Measurements from ENCODE around the gene PPEF2.

The PPEF2 gene

GRCh38 chr4:75904076-75904475 is 1.8 kb upstream of the PPEF2 start:
- Histone ChIP-seq H3K9ac (ENCODE audit: low read length in 5 of 5) (no peak overlapping the region), H3K36me3 (ENCODE audit: control insufficient read depth in 5 of 5, insufficient read depth in 5 of 5, low read length in 5 of 5) (no peaks in the 10 kb centered on the region), H3K27me3 (ENCODE audit: control insufficient read depth in 5 of 5, insufficient read depth in 4 of 5, low read length in 5 of 5) (peaks cover 0 to 2% (median 0%) of the 10 kb centered on the region in 5 donors), H3K4me3 (ENCODE audit: low read depth in 1 of 5, low read length in 5 of 5) (no peak overlapping the region), H3K9me3 (ENCODE audit: control insufficient read depth in 5 of 5, low read length in 5 of 5) (no peaks in the 10 kb centered on the region), H3K4me1 (ENCODE audit: control insufficient read depth in 5 of 5, insufficient read depth in 5 of 5, low read length in 5 of 5) (no peaks in the 10 kb centered on the region), H3K27ac (ENCODE audit: low read depth, low read length) (no peak overlapping the region)

- H3K27ac ChIP-seq (ENCODE audit: low read depth, low read length) = no peak overlapping the region
- H3K36me3 ChIP-seq (ENCODE audit: control insufficient read depth in 5 of 5, insufficient read depth in 5 of 5, low read length in 5 of 5) = no peaks in the 10 kb centered on the region
- H3K9me3 ChIP-seq (ENCODE audit: control insufficient read depth in 5 of 5, low read length in 5 of 5) = no peaks in the 10 kb centered on the region
- H3K4me1 ChIP-seq (ENCODE audit: control insufficient read depth in 5 of 5, insufficient read depth in 5 of 5, low read length in 5 of 5) = no peaks in the 10 kb centered on the region
- H3K4me3 ChIP-seq (ENCODE audit: low read depth in 1 of 5, low read length in 5 of 5) = no peak overlapping the region
- no peaks in the 10 kb centered on the region for H3K27me3 ChIP-seq (ENCODE audit: control insufficient read depth in 5 of 5, insufficient read depth in 4 of 5, low read length in 5 of 5)
- H3K9ac ChIP-seq (ENCODE audit: low read length in 5 of 5) = no peak overlapping the region
Observed at GRCh38 chr4:75898536-75898935, 3.7 kb downstream of the PPEF2 start.

GRCh38 chr4:75895744-75896314 is 6.4 kb downstream of the PPEF2 start:
- H3K27me3 ChIP-seq (ENCODE audit: control insufficient read depth in 5 of 5, insufficient read depth in 4 of 5, low read length in 5 of 5) = no peaks in the 10 kb centered on the region
- no peaks in the 10 kb centered on the region for H3K4me1 ChIP-seq (ENCODE audit: control insufficient read depth in 5 of 5, insufficient read depth in 5 of 5, low read length in 5 of 5)
- no peak overlapping the region for H3K27ac ChIP-seq (ENCODE audit: low read depth, low read length)
- H3K4me3 ChIP-seq (ENCODE audit: low read depth in 1 of 5, low read length in 5 of 5) = no peak overlapping the region
- no peaks in the 10 kb centered on the region for H3K9me3 ChIP-seq (ENCODE audit: control insufficient read depth in 5 of 5, low read length in 5 of 5)
- no peaks in the 10 kb centered on the region for H3K36me3 ChIP-seq (ENCODE audit: control insufficient read depth in 5 of 5, insufficient read depth in 5 of 5, low read length in 5 of 5)
- no peak overlapping the region for H3K9ac ChIP-seq (ENCODE audit: low read length in 5 of 5)

DNA sequence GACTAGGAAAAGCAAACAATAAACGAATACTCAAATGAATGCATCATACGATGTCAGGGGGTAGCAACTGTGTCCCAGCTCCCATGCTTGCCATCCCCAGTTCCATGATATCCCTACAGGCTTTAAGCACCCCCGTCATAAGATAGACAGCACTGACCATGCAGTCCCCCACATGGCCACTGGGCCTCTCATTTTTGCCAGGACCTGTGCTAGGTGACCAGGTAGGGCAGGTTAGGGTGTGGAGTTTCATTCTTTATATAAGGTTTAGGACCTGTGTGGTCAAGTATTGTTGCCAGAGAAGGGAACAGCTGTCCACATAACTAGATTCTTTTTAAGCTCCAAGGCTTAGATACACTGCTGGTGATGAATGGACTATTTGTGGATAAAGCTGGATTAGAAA is 9.7 kb downstream of the PPEF2 start:
- Histone ChIP-seq H3K27ac (ENCODE audit: low read depth, low read length) (no peak overlapping the region), H3K9me3 (ENCODE audit: control insufficient read depth in 5 of 5, low read length in 5 of 5) (no peaks in the 10 kb centered on the region), H3K4me1 (ENCODE audit: control insufficient read depth in 5 of 5, insufficient read depth in 5 of 5, low read length in 5 of 5) (no peaks in the 10 kb centered on the region), H3K4me3 (ENCODE audit: low read depth in 1 of 5, low read length in 5 of 5) (no peak overlapping the region), H3K27me3 (ENCODE audit: control insufficient read depth in 5 of 5, insufficient read depth in 4 of 5, low read length in 5 of 5) (peaks cover 0 to 3% (median 0%) of the 10 kb centered on the region in 5 donors), H3K36me3 (ENCODE audit: control insufficient read depth in 5 of 5, insufficient read depth in 5 of 5, low read length in 5 of 5) (no peaks in the 10 kb centered on the region), H3K9ac (ENCODE audit: low read length in 5 of 5) (no peak overlapping the region)

GRCh38 chr4:75891611-75892010 is 10.6 kb downstream of the PPEF2 start:
- Histone ChIP-seq H3K4me3 (ENCODE audit: low read depth in 1 of 5, low read length in 5 of 5) (no peak overlapping the region), H3K27ac (ENCODE audit: low read depth, low read length) (no peak overlapping the region), H3K36me3 (ENCODE audit: control insufficient read depth in 5 of 5, insufficient read depth in 5 of 5, low read length in 5 of 5) (no peaks in the 10 kb centered on the region), H3K9me3 (ENCODE audit: control insufficient read depth in 5 of 5, low read length in 5 of 5) (no peaks in the 10 kb centered on the region), H3K9ac (ENCODE audit: low read length in 5 of 5) (no peak overlapping the region), H3K4me1 (ENCODE audit: control insufficient read depth in 5 of 5, insufficient read depth in 5 of 5, low read length in 5 of 5) (no peaks in the 10 kb centered on the region), H3K27me3 (ENCODE audit: control insufficient read depth in 5 of 5, insufficient read depth in 4 of 5, low read length in 5 of 5) (peaks cover 0 to 3% (median 0%) of the 10 kb centered on the region in 5 donors)

GRCh38 chr4:75889537-75890199 is 12.6 kb downstream of the PPEF2 start:
- Histone ChIP-seq H3K9me3 (ENCODE audit: control insufficient read depth in 5 of 5, low read length in 5 of 5) (no peaks in the 10 kb centered on the region), H3K4me1 (ENCODE audit: control insufficient read depth in 5 of 5, insufficient read depth in 5 of 5, low read length in 5 of 5) (no peaks in the 10 kb centered on the region), H3K27ac (ENCODE audit: low read depth, low read length) (no peak overlapping the region), H3K36me3 (ENCODE audit: control insufficient read depth in 5 of 5, insufficient read depth in 5 of 5, low read length in 5 of 5) (no peaks in the 10 kb centered on the region), H3K9ac (ENCODE audit: low read length in 5 of 5) (no peak overlapping the region), H3K4me3 (ENCODE audit: low read depth in 1 of 5, low read length in 5 of 5) (no peak overlapping the region), H3K27me3 (ENCODE audit: control insufficient read depth in 5 of 5, insufficient read depth in 4 of 5, low read length in 5 of 5) (peaks cover 0 to 6% (median 0%) of the 10 kb centered on the region in 5 donors)

- Histone ChIP-seq H3K27me3 (ENCODE audit: control insufficient read depth in 5 of 5, insufficient read depth in 4 of 5, low read length in 5 of 5) (peaks cover 0 to 11% (median 0%) of the 10 kb centered on the region in 5 donors), H3K36me3 (ENCODE audit: control insufficient read depth in 5 of 5, insufficient read depth in 5 of 5, low read length in 5 of 5) (no peaks in the 10 kb centered on the region), H3K4me3 (ENCODE audit: low read depth in 1 of 5, low read length in 5 of 5) (no peak overlapping the region)
Observed at GRCh38 chr4:75886104-75886503, 16.1 kb downstream of the PPEF2 start.

DNA sequence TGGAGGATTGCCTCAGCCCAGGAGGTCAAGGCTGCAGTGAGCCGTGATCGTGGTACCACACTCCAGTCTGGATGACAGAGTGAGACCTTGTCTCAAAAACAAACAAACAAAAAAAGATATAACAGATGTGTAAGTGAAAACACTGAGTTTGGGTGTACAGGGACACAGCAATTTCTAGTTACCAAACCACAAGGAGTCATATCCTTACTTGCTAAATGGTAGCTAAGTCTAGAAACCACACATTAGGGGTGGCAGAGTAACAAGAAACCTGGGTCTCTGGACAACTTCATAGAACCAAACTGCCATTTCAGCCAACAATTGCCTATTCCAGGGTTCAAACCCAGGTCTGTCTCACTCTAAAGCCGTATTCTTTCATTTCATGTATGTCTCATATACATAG is 20.8 kb downstream of the PPEF2 start:
- Histone ChIP-seq H3K9ac (ENCODE audit: low read length in 5 of 5) (no peak overlapping the region), H3K36me3 (ENCODE audit: control insufficient read depth in 5 of 5, insufficient read depth in 5 of 5, low read length in 5 of 5) (no peaks in the 10 kb centered on the region), H3K9me3 (ENCODE audit: control insufficient read depth in 5 of 5, low read length in 5 of 5) (no peaks in the 10 kb centered on the region), H3K4me1 (ENCODE audit: control insufficient read depth in 5 of 5, insufficient read depth in 5 of 5, low read length in 5 of 5) (no peaks in the 10 kb centered on the region), H3K27me3 (ENCODE audit: control insufficient read depth in 5 of 5, insufficient read depth in 4 of 5, low read length in 5 of 5) (peaks cover 0 to 8% (median 0%) of the 10 kb centered on the region in 5 donors), H3K4me3 (ENCODE audit: low read depth in 1 of 5, low read length in 5 of 5) (no peak overlapping the region), H3K27ac (ENCODE audit: low read depth, low read length) (no peak overlapping the region)

More at GRCh38 chr4:75886104-75886503, 16.1 kb downstream of the PPEF2 start:
- Histone ChIP-seq H3K9me3 (ENCODE audit: control insufficient read depth in 5 of 5, low read length in 5 of 5) (no peaks in the 10 kb centered on the region), H3K27ac (ENCODE audit: low read depth, low read length) (no peak overlapping the region), H3K4me1 (ENCODE audit: control insufficient read depth in 5 of 5, insufficient read depth in 5 of 5, low read length in 5 of 5) (no peaks in the 10 kb centered on the region), H3K9ac (ENCODE audit: low read length in 5 of 5) (no peak overlapping the region)

GRCh38 chr4:75880278-75880677 is 22.0 kb downstream of the PPEF2 start:
- no peaks in the 10 kb centered on the region for H3K9me3 ChIP-seq (ENCODE audit: control insufficient read depth in 5 of 5, low read length in 5 of 5)
- no peak overlapping the region for H3K4me3 ChIP-seq (ENCODE audit: low read depth in 1 of 5, low read length in 5 of 5)
- H3K27ac ChIP-seq (ENCODE audit: low read depth, low read length) = no peak overlapping the region
- H3K36me3 ChIP-seq (ENCODE audit: control insufficient read depth in 5 of 5, insufficient read depth in 5 of 5, low read length in 5 of 5) = no peaks in the 10 kb centered on the region
- peaks cover 0 to 5% (median 0%) of the 10 kb centered on the region in 5 donors for H3K27me3 ChIP-seq (ENCODE audit: control insufficient read depth in 5 of 5, insufficient read depth in 4 of 5, low read length in 5 of 5)
- H3K9ac ChIP-seq (ENCODE audit: low read length in 5 of 5) = no peak overlapping the region
- no peaks in the 10 kb centered on the region for H3K4me1 ChIP-seq (ENCODE audit: control insufficient read depth in 5 of 5, insufficient read depth in 5 of 5, low read length in 5 of 5)

DNA sequence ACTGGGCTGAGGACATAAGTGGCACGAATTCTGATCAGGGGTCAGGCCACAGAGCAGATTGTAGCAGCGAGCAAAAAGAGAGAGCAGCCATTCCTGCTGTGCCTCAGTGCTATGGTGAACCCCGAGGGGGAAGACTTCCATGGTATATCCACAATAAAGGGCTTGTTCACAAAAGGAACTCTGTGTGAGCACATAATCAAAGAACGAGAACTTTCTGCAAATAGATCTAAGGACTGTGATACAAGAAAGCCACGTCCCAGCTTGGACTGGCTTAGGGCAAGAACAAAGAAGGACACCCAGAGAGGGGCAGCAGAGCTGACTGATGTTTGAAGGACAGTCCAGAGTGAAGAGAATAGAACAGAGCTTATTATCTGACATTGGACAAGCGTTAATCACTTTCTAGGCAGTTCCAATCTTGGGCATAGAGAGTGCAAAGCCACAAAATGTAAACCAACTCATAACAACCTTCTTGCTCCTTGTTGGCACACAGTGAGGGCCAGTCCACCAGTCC is 24.0 kb downstream of the PPEF2 start:
- Histone ChIP-seq H3K36me3 (ENCODE audit: control insufficient read depth in 5 of 5, insufficient read depth in 5 of 5, low read length in 5 of 5) (no peaks in the 10 kb centered on the region), H3K27me3 (ENCODE audit: control insufficient read depth in 5 of 5, insufficient read depth in 4 of 5, low read length in 5 of 5) (peaks cover 0 to 5% (median 0%) of the 10 kb centered on the region in 5 donors), H3K4me1 (ENCODE audit: control insufficient read depth in 5 of 5, insufficient read depth in 5 of 5, low read length in 5 of 5) (no peaks in the 10 kb centered on the region), H3K27ac (ENCODE audit: low read depth, low read length) (no peak overlapping the region), H3K9me3 (ENCODE audit: control insufficient read depth in 5 of 5, low read length in 5 of 5) (no peaks in the 10 kb centered on the region), H3K4me3 (ENCODE audit: low read depth in 1 of 5, low read length in 5 of 5) (no peak overlapping the region), H3K9ac (ENCODE audit: low read length in 5 of 5) (no peak overlapping the region)
